H1 (cell line): ENCODE measurements around the gene HTRA2. TPM values are rescaled to one million over a fixed set of nuclear protein-coding genes. Genes with fewer than 3 reads are reported as not detected.
A peak's percentile ranks its signal among the peaks of the same experiment; 100 is the strongest.

ENCODE experiments used
- CHD7 ChIP-seq: fragments of 300-600 bp; sonication (generic); IDR thresholded peaks from 2 replicates; pipeline ENCODE4 v1.7.1; 2012; ENCODE audit warnings: low read length, moderate library complexity, mild to moderate bottlenecking, inconsistent platforms; ENCODE audit not compliant: insufficient replicate concordance
- CREB1 ChIP-seq: IDR thresholded peaks from 2 replicates; pipeline ENCODE4 v1.6.1; 2012; ENCODE audit warnings: inconsistent platforms
- NRF1 ChIP-seq: IDR thresholded peaks from 2 replicates; pipeline ENCODE4 v1.6.1; 2011; ENCODE audit warnings: mild to moderate bottlenecking, low read depth, low read length, improper control_type of control experiment
- POLR2A ChIP-seq, 2 experiments: IDR thresholded peaks; 1 replicate in 1 of 2; 2 replicates in 1 of 2; pipeline ENCODE4 v1.6.1; 2011; ENCODE audit warnings: low read depth in 2 of 2, low read length in 2 of 2, mild to moderate bottlenecking in 2 of 2; ENCODE audit errors: control extremely low read depth in 1 of 2
- POLR2AphosphoS5 ChIP-seq: IDR thresholded peaks from 2 replicates; pipeline ENCODE4 v1.6.1; 2011; ENCODE audit warnings: low read depth, low read length
- SP1 ChIP-seq: IDR thresholded peaks from 2 replicates; pipeline ENCODE4 v1.6.1; 2011; ENCODE audit warnings: low read depth, low read length
- TAF1 ChIP-seq: IDR thresholded peaks from 2 replicates; pipeline ENCODE4 v1.6.1; 2011; ENCODE audit warnings: mild to moderate bottlenecking, low read depth, low read length
- USF2 ChIP-seq: IDR thresholded peaks from 2 replicates; pipeline ENCODE4 v1.6.1; 2011; ENCODE audit warnings: low read length, improper control_type of control experiment
- polyA plus RNA-seq, 7 experiments: library from polyadenylated mRNA; depleted of rRNA in 3 of 7; stranded (reverse) in 5 of 7; unstranded in 2 of 7; fragments of >200 nt in 5 of 7; fragments of 200-250 nt in 2 of 7; gene quantifications; 1 replicate in 5 of 7; 2 replicates in 1 of 7; 4 replicates in 1 of 7; pipeline versions ENCODE4 v1.2.1 to v1.2.3, GENCODE V29; 2011 to 2013; ENCODE audit warnings: missing spikeins in 2 of 7, mixed read lengths in 2 of 7
- total RNA-seq: library from RNA; stranded (reverse); fragmentation: NEBNext Ultra II Directional; extraction: Animal tissue kit (Norgen Biotek cat#: 25700); gene quantifications from 2 replicates; pipeline ENCODE4 v1.2.1, GENCODE V29; 2021

HTRA2 gene
- total and polyA plus RNA-seq, 2 of the 8 experiments (the other 6 are each of a cell fraction or from before 2014, with no cell fraction given), result 21.6 to 37.6 TPM

GRCh38 chr2:74525717-74526648 is 3.8 kb upstream of the HTRA2 start, which contains the start of gene DQX1 (continued):
- no peak for TF ChIP-seq CHD7
- 0 out of 2 replicates have a peak, but pooled peaks have one; percentile 14 for TF ChIP-seq SP1
- peak; percentile 51 for TF ChIP-seq POLR2AphosphoS5
- peak; percentile 64; the same call in 1 of the 2 replicates for TF ChIP-seq CREB1
- TF ChIP-seq POLR2A (IDR thresholded peaks at IDR 0.05; ENCODE audit: control extremely low read depth in 1 of 2, low read depth in 2 of 2, low read length in 2 of 2), result 0 out of 3 replicates have a peak, but pooled peaks of 1 of the 2 experiments have one; percentile 26
- TF ChIP-seq TAF1, result 0 out of 2 replicates have a peak, but pooled peaks have one; percentile 5
- no peak for TF ChIP-seq NRF1
- no peak for TF ChIP-seq USF2
